HEK293 (cell line): ENCODE data around the gene SLC25A25.

Experiments
- CTCF ChIA-PET: fragments of 350-600 bp; formaldehyde crosslinking; extraction: SDS; loops from one replicate; lab custom pipeline; 2021; ENCODE audit warnings: antibody characterized with exemption; lab: Yijun Ruan, JAX
- POLR2A ChIA-PET: fragments of 300-600 bp; formaldehyde crosslinking; extraction: SDS; loops from one replicate; lab custom pipeline; 2020; ENCODE audit warnings: antibody characterized with exemption, inconsistent platforms; lab: Yijun Ruan, JAX
- H3K27ac ChIP-seq: fragments of 200-500 bp; sonication (Bioruptor generic); 2 replicates; pipeline ENCODE4 v1.5.1; 2014; ENCODE audit warnings: low read depth, low read length, control low read depth, inconsistent platforms; ENCODE audit errors: extremely low read depth
- H3K36me3 ChIP-seq, 2 experiments: fragments of 200-500 bp in 1 of 2; sonication (Bioruptor generic) in 1 of 2; 1 replicate in 1 of 2; 2 replicates in 1 of 2; pipeline ENCODE4 v1.5.1; 2014 to 2017; ENCODE audit warnings: inconsistent platforms in 2 of 2, low read length in 2 of 2; ENCODE audit not compliant: control insufficient read depth in 2 of 2, insufficient read depth in 1 of 2
- H3K4me1 ChIP-seq: fragments of 200-500 bp; sonication (Bioruptor generic); 2 replicates; pipeline ENCODE4 v1.5.1; 2014; ENCODE audit warnings: mild to moderate bottlenecking, low read length, inconsistent platforms; ENCODE audit not compliant: control insufficient read depth, insufficient read depth
- H3K4me3 ChIP-seq: 2 replicates; pipeline ENCODE4 v1.5.1; 2011; ENCODE audit warnings: low read depth, mild to moderate bottlenecking, control low read depth, low read length, moderate library complexity
- H3K9me3 ChIP-seq: fragments of 200-500 bp; sonication (Bioruptor generic); 2 replicates; pipeline ENCODE4 v1.5.1; 2014; ENCODE audit warnings: low read depth, low read length, inconsistent platforms; ENCODE audit not compliant: control insufficient read depth, insufficient read depth
- HIC1 ChIP-seq: fragments of 450-650 bp; formaldehyde crosslinking; IDR thresholded peaks from 2 replicates; pipeline ENCODE4 v1.5.1; 2016; ENCODE audit warnings: missing biosample characterization, missing genetic modification characterization
- INSM2 ChIP-seq: fragments of 450-650 bp; formaldehyde crosslinking; IDR thresholded peaks from 2 replicates; pipeline ENCODE4 v1.5.1; 2016; ENCODE audit warnings: missing biosample characterization, missing genetic modification characterization
- KLF9 ChIP-seq: fragments of 450-650 bp; formaldehyde crosslinking; IDR thresholded peaks from 2 replicates; pipeline ENCODE4 v1.5.1; 2016; ENCODE audit warnings: missing biosample characterization, missing genetic modification characterization, low read depth
- ZEB2 ChIP-seq: fragments of 450-650 bp; formaldehyde crosslinking; IDR thresholded peaks from 2 replicates; pipeline ENCODE4 v1.5.1; 2016; ENCODE audit warnings: missing biosample characterization, missing genetic modification characterization
- ZFP3 ChIP-seq: fragments of 450-650 bp; formaldehyde crosslinking; IDR thresholded peaks from 2 replicates; pipeline ENCODE4 v1.5.1; 2016; ENCODE audit warnings: low read depth, missing biosample characterization, missing genetic modification characterization
- ZFP37 ChIP-seq: fragments of 450-650 bp; formaldehyde crosslinking; IDR thresholded peaks from 2 replicates; pipeline ENCODE4 v1.5.1; 2016; ENCODE audit warnings: missing biosample characterization, missing genetic modification characterization
- ZNF121 ChIP-seq: fragments of 450-650 bp; formaldehyde crosslinking; IDR thresholded peaks from 2 replicates; pipeline ENCODE4 v1.5.1; 2016; ENCODE audit warnings: missing biosample characterization, missing genetic modification characterization
- ZNF292 ChIP-seq: fragments of 450-650 bp; formaldehyde crosslinking; IDR thresholded peaks from 2 replicates; pipeline ENCODE4 v1.5.1; 2016; ENCODE audit warnings: low read depth, missing biosample characterization, missing genetic modification characterization, borderline replicate concordance
- ZNF302 ChIP-seq: fragments of 450-650 bp; formaldehyde crosslinking; IDR thresholded peaks from 2 replicates; pipeline ENCODE4 v1.5.1; 2016; ENCODE audit warnings: missing biosample characterization, missing genetic modification characterization, low read depth
- ZNF391 ChIP-seq: fragments of 450-650 bp; formaldehyde crosslinking; IDR thresholded peaks from 2 replicates; pipeline ENCODE4 v1.5.1; 2016; ENCODE audit warnings: low read depth, missing biosample characterization, missing genetic modification characterization, borderline replicate concordance
- ZNF398 ChIP-seq: fragments of 450-650 bp; formaldehyde crosslinking; IDR thresholded peaks from 2 replicates; pipeline ENCODE4 v1.5.1; 2017; ENCODE audit warnings: missing biosample characterization, missing genetic modification characterization
- ZNF48 ChIP-seq: fragments of 450-650 bp; formaldehyde crosslinking; IDR thresholded peaks from 2 replicates; pipeline ENCODE4 v1.5.1; 2016; ENCODE audit warnings: missing biosample characterization, missing genetic modification characterization
- ZNF621 ChIP-seq: fragments of 450-650 bp; formaldehyde crosslinking; IDR thresholded peaks from 2 replicates; pipeline ENCODE4 v1.5.1; 2017; ENCODE audit warnings: missing biosample characterization, missing genetic modification characterization
- ZNF830 ChIP-seq: fragments of 450-650 bp; IDR thresholded peaks from 2 replicates; pipeline ENCODE4 v1.5.0; 2018; ENCODE audit warnings: missing biosample characterization, missing genetic modification characterization, low read depth, mild to moderate bottlenecking, moderate library complexity
- ZSCAN16 ChIP-seq: fragments of 450-650 bp; formaldehyde crosslinking; IDR thresholded peaks from 2 replicates; pipeline ENCODE4 v1.5.1; 2016; ENCODE audit warnings: missing biosample characterization, missing genetic modification characterization
- ZSCAN23 ChIP-seq: fragments of 450-650 bp; formaldehyde crosslinking; IDR thresholded peaks from 2 replicates; pipeline ENCODE4 v1.5.1; 2016; ENCODE audit warnings: missing biosample characterization, missing genetic modification characterization

SLC25A25 gene

GRCh38 chr9:128136816-128137793, 69.1 kb downstream of the SLC25A25 start:
- H3K27ac ChIP-seq = no peak overlapping the region
- no peaks in the 10 kb centered on the region for H3K9me3 ChIP-seq
- ChIA-PET POLR2A (interaction anchor here (0.6 kb wide), 1 partner anchor 171 kb away, joined by 5 read pairs; no protein-coding TSS in a partner anchor), CTCF (interaction anchor here (1.3 to 1.9 kb wide), 2 partner anchors 12 to 19 kb away, joined by 5 to 6 read pairs; no protein-coding TSS in a partner anchor)
- TF ChIP-seq ZNF302 (tag by site-specific recombination) (no peak), ZNF292 (tag by site-specific recombination) (no peak), ZFP3 (tag by site-specific recombination) (no peak), ZNF48 (tag by site-specific recombination) (no peak)
- H3K4me1 ChIP-seq = no peaks in the 10 kb centered on the region
- H3K4me3 ChIP-seq = no peak overlapping the region
- H3K36me3 ChIP-seq = no peaks in the 10 kb centered on the region

GRCh38 chr9:128138001-128138400, 70.0 kb downstream of the SLC25A25 start:
- ChIA-PET CTCF (interaction anchor here (1.3 kb wide), 1 partner anchor 13 kb away, joined by 5 read pairs; no protein-coding TSS in a partner anchor), POLR2A (no interaction called here)
- Histone ChIP-seq H3K27ac (no peak overlapping the region), H3K9me3 (no peaks in the 10 kb centered on the region), H3K4me1 (no peaks in the 10 kb centered on the region), H3K4me3 (no peak overlapping the region), H3K36me3 (no peaks in the 10 kb centered on the region)
- no peak for TF ChIP-seq HIC1 (tag by site-specific recombination)
- no peak for TF ChIP-seq ZNF621
- no peak for TF ChIP-seq ZSCAN16 (tag by site-specific recombination)
- TF ChIP-seq ZSCAN23 (tag by site-specific recombination) = no peak
- TF ChIP-seq ZEB2 = no peak
- TF ChIP-seq ZFP37 = no peak
- TF ChIP-seq ZNF398 (tag by site-specific recombination) = no peak

- no peak overlapping the region for H3K4me3 ChIP-seq
- TF ChIP-seq ZNF121 (tag by site-specific recombination) = no peak
- TF ChIP-seq KLF9 (tag by site-specific recombination) = no peak
- no peak for TF ChIP-seq ZNF830 (tag by site-specific recombination)
- TF ChIP-seq ZNF391 (tag by site-specific recombination) = no peak
- no peak for TF ChIP-seq INSM2 (tag by site-specific recombination)
- no peaks in the 10 kb centered on the region for H3K4me1 ChIP-seq
- ChIA-PET CTCF (no interaction called here), POLR2A (no interaction called here)
- H3K27ac ChIP-seq = no peak overlapping the region
- no peaks in the 10 kb centered on the region for H3K36me3 ChIP-seq
- H3K9me3 ChIP-seq = no peaks in the 10 kb centered on the region
Observed at GRCh38 chr9:128139621-128140020, 71.6 kb downstream of the SLC25A25 start.
